Fibroblast of the aortic adventitia (primary cell): ENCODE data around the gene STARD5. TPM values are rescaled to one million over a fixed set of nuclear protein-coding genes. Genes with fewer than 3 reads are reported as not detected.

Experiments
- DNase-seq: peaks from one replicate; pipeline ENCODE4 v3.0.0-alpha.2; 2010; ENCODE audit warnings: low read depth
- H3K4me3 ChIP-seq: 2 replicates; pipeline ENCODE4 v1.5.1; 2011; ENCODE audit warnings: low read depth, mild to moderate bottlenecking, control low read depth, low read length, moderate library complexity
- total RNA-seq: library from RNA; depleted of rRNA; stranded (reverse); fragments of >200 nt; gene quantifications from 2 replicates; pipeline ENCODE4 v1.2.3, GENCODE V29; 2012; ENCODE audit warnings: low replicate concordance
- TF ChIP-seq, protein P1 (sequence below): IDR thresholded peaks from 2 replicates; pipeline ENCODE4 v1.5.1; 2011; ENCODE audit warnings: mild to moderate bottlenecking, low read length, control low read depth, inconsistent platforms; ENCODE audit not compliant: insufficient read depth

Gene STARD5
- total RNA-seq, 1 donor = 6.1 TPM

- TF ChIP-seq, protein P1, sequence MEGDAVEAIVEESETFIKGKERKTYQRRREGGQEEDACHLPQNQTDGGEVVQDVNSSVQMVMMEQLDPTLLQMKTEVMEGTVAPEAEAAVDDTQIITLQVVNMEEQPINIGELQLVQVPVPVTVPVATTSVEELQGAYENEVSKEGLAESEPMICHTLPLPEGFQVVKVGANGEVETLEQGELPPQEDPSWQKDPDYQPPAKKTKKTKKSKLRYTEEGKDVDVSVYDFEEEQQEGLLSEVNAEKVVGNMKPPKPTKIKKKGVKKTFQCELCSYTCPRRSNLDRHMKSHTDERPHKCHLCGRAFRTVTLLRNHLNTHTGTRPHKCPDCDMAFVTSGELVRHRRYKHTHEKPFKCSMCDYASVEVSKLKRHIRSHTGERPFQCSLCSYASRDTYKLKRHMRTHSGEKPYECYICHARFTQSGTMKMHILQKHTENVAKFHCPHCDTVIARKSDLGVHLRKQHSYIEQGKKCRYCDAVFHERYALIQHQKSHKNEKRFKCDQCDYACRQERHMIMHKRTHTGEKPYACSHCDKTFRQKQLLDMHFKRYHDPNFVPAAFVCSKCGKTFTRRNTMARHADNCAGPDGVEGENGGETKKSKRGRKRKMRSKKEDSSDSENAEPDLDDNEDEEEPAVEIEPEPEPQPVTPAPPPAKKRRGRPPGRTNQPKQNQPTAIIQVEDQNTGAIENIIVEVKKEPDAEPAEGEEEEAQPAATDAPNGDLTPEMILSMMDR = no peak
- H3K4me3 ChIP-seq = no peak overlapping the region
- DNase-seq = peak; percentile 29
Observed at GRCh38 chr15:81337713-81338157, 13.8 kb upstream of the STARD5 start.

- no peak for DNase-seq
- TF ChIP-seq, protein P1 = no peak
Observed at GRCh38 chr15:81337241-81337640, 13.3 kb upstream of the STARD5 start.

GRCh38 chr15:81336568-81336967 lies 12.6 kb upstream of the STARD5 start:
- DNase-seq = peak; percentile 49
- H3K4me3 ChIP-seq = no peak overlapping the region

More at GRCh38 chr15:81337241-81337640, 13.3 kb upstream of the STARD5 start:
- no peak overlapping the region for H3K4me3 ChIP-seq

DNA sequence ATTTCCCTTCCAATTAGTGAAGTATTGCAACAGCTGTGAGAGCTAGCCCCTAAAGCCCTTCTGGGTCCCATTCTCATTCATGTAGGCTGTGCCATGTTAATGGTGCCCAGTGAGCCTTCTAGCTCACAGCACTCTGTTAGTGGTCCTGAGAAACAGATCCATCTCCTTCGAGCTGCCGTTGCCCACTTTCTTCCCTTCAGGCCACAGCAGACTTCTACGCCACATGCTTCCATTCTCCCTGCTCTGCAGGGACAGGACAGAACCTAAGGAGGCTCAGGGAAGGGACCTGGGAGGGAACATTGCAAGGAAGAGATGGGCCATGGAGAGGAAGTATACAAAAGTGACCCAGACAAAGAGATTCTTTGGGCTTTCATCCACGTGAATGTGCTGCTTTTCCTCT lies 11.7 kb upstream of the STARD5 start:
- no peak for DNase-seq
- H3K4me3 ChIP-seq = no peak overlapping the region
- TF ChIP-seq, protein P1 = no peak

More at GRCh38 chr15:81336568-81336967, 12.6 kb upstream of the STARD5 start:
- TF ChIP-seq, protein P1 = peak; percentile 58

GRCh38 chr15:81334768-81335435 lies 11.0 kb upstream of the STARD5 start:
- H3K4me3 ChIP-seq = no peak overlapping the region
- DNase-seq = peak; percentile 83
- TF ChIP-seq, protein P1 = no peak

GRCh38 chr15:81333363-81333762 lies 9.4 kb upstream of the STARD5 start:
- no peak for DNase-seq
- TF ChIP-seq, protein P1 = no peak
- H3K4me3 ChIP-seq = no peak overlapping the region
